NCI-H1417 (cell line): ENCODE measurements around the gene CALCOCO1.
A peak's percentile ranks its signal among the peaks of the same experiment; 100 is the strongest.

ENCODE experiments used
- DNase-seq, 3 experiments: peaks; one replicate each; lab custom pipeline; 2025; lab: John Stamatoyannopoulos, UW

CALCOCO1 gene

GRCh38 chr12:53660041-53660440, 67.2 kb downstream of the CALCOCO1 start:
- no peak for DNase-seq

GRCh38 chr12:53659571-53659981, 67.7 kb downstream of the CALCOCO1 start:
- DNase-seq, result no peak

GRCh38 chr12:53659011-53659551, 68.2 kb downstream of the CALCOCO1 start:
- DNase-seq, result peak in 2 of 3 experiments; percentile 36 to 57
